Measurements from ENCODE around the gene TRIM45.

DNA sequence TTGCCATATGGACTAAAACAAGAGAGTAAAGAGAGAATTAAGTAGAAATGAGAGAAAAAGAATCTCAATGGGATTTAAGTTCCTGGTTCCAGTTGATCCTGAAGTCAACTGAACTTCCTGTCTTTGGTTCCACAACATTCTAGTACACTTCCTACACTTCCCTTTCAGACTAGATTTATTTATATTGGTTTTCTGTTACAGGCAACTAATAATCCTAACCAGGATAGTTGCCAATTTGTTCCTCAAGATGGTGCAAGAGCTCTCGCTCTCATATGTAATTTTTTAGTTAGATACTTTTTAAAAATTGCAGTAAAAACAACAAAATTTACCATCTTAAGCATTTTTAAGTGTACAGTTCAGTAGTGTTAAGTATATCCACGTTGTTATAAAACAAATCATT is 28.8 kb upstream of the TRIM45 start:
- TF ChIP-seq, protein P1, sequence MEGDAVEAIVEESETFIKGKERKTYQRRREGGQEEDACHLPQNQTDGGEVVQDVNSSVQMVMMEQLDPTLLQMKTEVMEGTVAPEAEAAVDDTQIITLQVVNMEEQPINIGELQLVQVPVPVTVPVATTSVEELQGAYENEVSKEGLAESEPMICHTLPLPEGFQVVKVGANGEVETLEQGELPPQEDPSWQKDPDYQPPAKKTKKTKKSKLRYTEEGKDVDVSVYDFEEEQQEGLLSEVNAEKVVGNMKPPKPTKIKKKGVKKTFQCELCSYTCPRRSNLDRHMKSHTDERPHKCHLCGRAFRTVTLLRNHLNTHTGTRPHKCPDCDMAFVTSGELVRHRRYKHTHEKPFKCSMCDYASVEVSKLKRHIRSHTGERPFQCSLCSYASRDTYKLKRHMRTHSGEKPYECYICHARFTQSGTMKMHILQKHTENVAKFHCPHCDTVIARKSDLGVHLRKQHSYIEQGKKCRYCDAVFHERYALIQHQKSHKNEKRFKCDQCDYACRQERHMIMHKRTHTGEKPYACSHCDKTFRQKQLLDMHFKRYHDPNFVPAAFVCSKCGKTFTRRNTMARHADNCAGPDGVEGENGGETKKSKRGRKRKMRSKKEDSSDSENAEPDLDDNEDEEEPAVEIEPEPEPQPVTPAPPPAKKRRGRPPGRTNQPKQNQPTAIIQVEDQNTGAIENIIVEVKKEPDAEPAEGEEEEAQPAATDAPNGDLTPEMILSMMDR (IDR thresholded peaks at IDR 0.05; ENCODE audit: insufficient read depth, low read depth, low read length) = no peak
- no peak for TF ChIP-seq EZH2 (IDR thresholded peaks at IDR 0.05; ENCODE audit: insufficient read depth, low read length)

Measured in astrocyte (in vitro differentiated cells and primary cell).